Spleen (tissue), 11 donors: ENCODE results near the gene MANBA. TPM values are rescaled to one million over a fixed set of nuclear protein-coding genes. Genes with fewer than 3 reads are reported as not detected.

Source experiments
- DNase-seq: peaks from one replicate; pipeline ENCODE4 v3.0.0-alpha.2; 2020
- H3K27ac ChIP-seq, 8 donors: fragments of 200-600 bp; sonication (generic) in 7 of 8; 1 replicate in 4 of 8; 2 replicates in 4 of 8; pipeline versions ENCODE4 v1.5.0 to v1.8.0; 2016 to 2021; ENCODE audit warnings: inconsistent platforms in 4 of 8, mild to moderate bottlenecking in 4 of 8, moderate library complexity in 1 of 8
- H3K27me3 ChIP-seq, 7 donors: fragments of 200-600 bp; sonication (generic) in 6 of 7; replicated peaks in 1 of 7; 1 replicate in 4 of 7; 2 replicates in 3 of 7; pipeline versions ENCODE4 v1.5.0 to v1.8.0; 2016 to 2021; ENCODE audit warnings: inconsistent platforms in 3 of 7, mild to moderate bottlenecking in 1 of 7
- H3K36me3 ChIP-seq, 6 donors: fragments of 200-600 bp; sonication (generic) in 5 of 6; 1 replicate in 4 of 6; 2 replicates in 2 of 6; pipeline versions ENCODE4 v1.5.0 to v1.8.0; 2016 to 2021; ENCODE audit warnings: inconsistent platforms in 2 of 6
- H3K4me1 ChIP-seq, 6 donors: fragments of 200-600 bp; sonication (generic) in 5 of 6; 1 replicate in 3 of 6; 2 replicates in 3 of 6; pipeline versions ENCODE4 v1.5.0 to v1.8.0; 2016 to 2021; ENCODE audit warnings: inconsistent platforms in 3 of 6
- H3K4me3 ChIP-seq, 8 donors: fragments of 200-600 bp; sonication (generic) in 7 of 8; 1 replicate in 4 of 8; 2 replicates in 4 of 8; pipeline versions ENCODE4 v1.5.0 to v1.8.0; 2016 to 2021; ENCODE audit warnings: inconsistent platforms in 4 of 8, mild to moderate bottlenecking in 4 of 8, moderate library complexity in 2 of 8
- H3K9me3 ChIP-seq, 8 donors: fragments of 200-600 bp; sonication (generic) in 7 of 8; 1 replicate in 4 of 8; 2 replicates in 4 of 8; pipeline versions ENCODE4 v1.5.0 to v1.8.0; 2016 to 2021; ENCODE audit warnings: inconsistent platforms in 4 of 8
- POLR2A ChIP-seq, 3 donors: fragments of 450-650 bp; IDR thresholded peaks; one replicate each; pipeline ENCODE4 v1.5.1; 2017; ENCODE audit warnings: antibody characterized with exemption in 3 of 3, mild to moderate bottlenecking in 1 of 3
- POLR2AphosphoS5 ChIP-seq, 3 donors: sonication (generic); formaldehyde crosslinking; IDR thresholded peaks; one replicate each; pipeline ENCODE4 v1.5.1; 2017; ENCODE audit warnings: antibody characterized with exemption in 3 of 3
- WGBS, 5 donors: extraction: QIAGEN DNeasy Blood & Tissue Kit in 3 of 5; methylation state at CpG; one replicate each; pipeline versions ENCODE4 v1.1.5 to v1.1.7; 2013 to 2018; 5-methylcytosine and 5-hydroxymethylcytosine counted together
- intact Hi-C: fragments of 100-400 bp; cut with DNase I; formaldehyde crosslinking; loops from one replicate; pipeline ENCODE4 v1.15.0; 2023; ENCODE audit warnings: low total_unique reads
- polyA plus RNA-seq, 3 donors: library from polyadenylated mRNA; stranded (reverse); fragments of 200-250 nt; gene quantifications; one replicate each; pipeline ENCODE4 v1.2.1, GENCODE V29; 2013
- total RNA-seq, 7 donors: library from RNA; depleted of rRNA in 3 of 7; stranded (reverse); fragments of >200 nt in 3 of 7; fragmentation: NEBNext Ultra II Directional in 4 of 7; extraction: Animal tissue kit (Norgen Biotek cat#: 25700) in 4 of 7; gene quantifications; one replicate each; pipeline versions ENCODE4 v1.1.0 to v1.2.1, GENCODE V29; 2016 to 2021
- TF ChIP-seq, protein P1 (sequence below), 11 experiments: fragments of 200-600 bp in 7 of 11; fragments of 450-650 bp in 4 of 11; sonication (generic) in 4 of 11; IDR thresholded peaks in 8 of 11; conservative IDR thresholded peaks in 3 of 11; 1 replicate in 7 of 11; 2 replicates in 4 of 11; pipeline versions ENCODE4 v1.4.0 to v1.8.0; 2016 to 2021; ENCODE audit warnings: antibody characterized with exemption in 11 of 11, inconsistent platforms in 4 of 11, mild to moderate bottlenecking in 1 of 11
- donor health status: healthy with polysubstance abuse.
- donor health status: DM: no; HTN: no; CAD: no; lungs with moderate emphysema.
- donor health status: DM: no; HTN: no; CAD: no.
- donor health status: Bipolar disorder and iron deficiency.
- donor health status: healthy.
- donor health status: DM: no; HTN: no; CAD: no.
- donor health status: DM: yes; HTN: yes; CAD: no.

The MANBA gene
- total and polyA plus RNA-seq, 10 donors, result 15.7 to 112 (median 50.3) TPM

DNA sequence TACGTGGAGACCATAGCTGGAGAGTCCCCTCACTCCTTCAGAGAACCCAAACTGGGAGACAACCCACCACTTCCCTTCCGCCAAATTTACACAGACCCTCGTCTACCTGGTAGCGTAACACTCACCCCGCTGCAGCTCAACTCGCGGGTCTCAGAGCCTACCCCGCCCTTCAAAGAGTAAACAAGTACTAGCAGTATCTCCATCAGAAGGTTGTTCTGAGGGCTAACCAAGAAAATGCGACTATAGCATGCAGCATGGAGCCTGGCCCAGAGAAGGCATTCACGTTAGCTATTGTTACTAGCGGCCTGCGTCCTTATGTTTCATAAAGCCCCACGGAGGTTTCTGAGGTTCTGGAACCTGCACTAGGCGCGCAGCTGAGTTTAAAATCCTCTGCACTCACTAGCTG is 531 bp upstream of the MANBA start:
- peaks cover 7 to 50% (median 32%) of the 10 kb centered on the region in 6 donors for H3K4me1 ChIP-seq
- peak overlapping the region; percentile 91 to 99 (median 96) for H3K27ac ChIP-seq
- DNase-seq, result no peak
- no peaks in the 10 kb centered on the region for H3K27me3 ChIP-seq
- TF ChIP-seq, protein P1, sequence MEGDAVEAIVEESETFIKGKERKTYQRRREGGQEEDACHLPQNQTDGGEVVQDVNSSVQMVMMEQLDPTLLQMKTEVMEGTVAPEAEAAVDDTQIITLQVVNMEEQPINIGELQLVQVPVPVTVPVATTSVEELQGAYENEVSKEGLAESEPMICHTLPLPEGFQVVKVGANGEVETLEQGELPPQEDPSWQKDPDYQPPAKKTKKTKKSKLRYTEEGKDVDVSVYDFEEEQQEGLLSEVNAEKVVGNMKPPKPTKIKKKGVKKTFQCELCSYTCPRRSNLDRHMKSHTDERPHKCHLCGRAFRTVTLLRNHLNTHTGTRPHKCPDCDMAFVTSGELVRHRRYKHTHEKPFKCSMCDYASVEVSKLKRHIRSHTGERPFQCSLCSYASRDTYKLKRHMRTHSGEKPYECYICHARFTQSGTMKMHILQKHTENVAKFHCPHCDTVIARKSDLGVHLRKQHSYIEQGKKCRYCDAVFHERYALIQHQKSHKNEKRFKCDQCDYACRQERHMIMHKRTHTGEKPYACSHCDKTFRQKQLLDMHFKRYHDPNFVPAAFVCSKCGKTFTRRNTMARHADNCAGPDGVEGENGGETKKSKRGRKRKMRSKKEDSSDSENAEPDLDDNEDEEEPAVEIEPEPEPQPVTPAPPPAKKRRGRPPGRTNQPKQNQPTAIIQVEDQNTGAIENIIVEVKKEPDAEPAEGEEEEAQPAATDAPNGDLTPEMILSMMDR (IDR thresholded peaks at IDR 0.05 in 8 of 11, conservative IDR thresholded peaks at IDR 0.05 in 3 of 11), result no peak
- TF ChIP-seq POLR2A (IDR thresholded peaks at IDR 0.05), result no peak
- no peak for TF ChIP-seq POLR2AphosphoS5 (IDR thresholded peaks at IDR 0.05)
- intact Hi-C loops, result loop anchor here (10.0 kb wide), 1 partner anchor 54 kb away; no protein-coding TSS in a partner anchor
- WGBS, 5 donors, result 3 to 6% (median 5%) methylated on average over 11 to 15 of the region's 15 CpGs
- no peaks in the 10 kb centered on the region for H3K36me3 ChIP-seq
- H3K4me3 ChIP-seq, result peak overlapping the region; percentile 88 to 98 (median 93)
- H3K9me3 ChIP-seq, result no peaks in the 10 kb centered on the region

DNA sequence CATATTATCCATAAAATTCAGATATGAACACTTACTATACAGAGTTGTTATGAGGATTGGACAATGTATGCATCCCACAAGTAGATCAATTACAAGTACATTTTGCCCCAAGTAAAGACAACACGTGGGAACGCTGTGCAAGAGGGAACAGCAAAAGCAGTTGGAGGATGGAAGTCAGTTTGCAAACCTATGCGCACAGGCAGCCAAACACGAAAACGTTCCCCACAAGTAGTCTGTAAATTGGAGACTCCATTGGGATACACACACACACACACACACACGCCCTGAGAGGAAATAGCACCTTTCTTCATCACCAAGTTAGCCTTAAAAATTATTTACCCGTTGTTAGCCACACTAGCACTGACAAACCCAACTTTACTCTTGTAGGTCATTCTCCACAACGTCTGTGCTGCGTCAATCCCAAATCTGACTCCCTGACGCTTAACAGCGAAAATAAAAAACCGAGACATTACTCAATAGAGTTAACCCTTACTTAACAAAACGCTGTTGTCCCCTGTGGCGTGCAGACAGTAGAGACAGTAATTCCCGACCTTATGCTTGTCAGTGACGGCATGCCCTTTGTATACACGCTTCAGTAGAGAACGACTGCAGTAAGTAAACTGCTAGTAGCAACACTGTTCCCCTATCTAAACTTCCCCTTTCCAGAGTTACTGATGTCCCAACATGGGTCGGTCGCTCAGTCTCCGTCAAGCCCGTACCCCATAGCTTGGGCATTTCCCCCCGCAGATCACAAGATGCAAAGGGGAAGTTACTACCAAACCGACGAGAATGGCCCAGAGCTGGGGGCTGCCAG is 730 bp downstream of the MANBA start:
- Histone ChIP-seq H3K27me3 (no peaks in the 10 kb centered on the region), H3K36me3 (no peaks in the 10 kb centered on the region), H3K27ac (peak overlapping the region; percentile 91 to 99 (median 96)), H3K9me3 (peaks cover 0 to 3% (median 0%) of the 10 kb centered on the region in 8 donors), H3K4me1 (peaks cover 7 to 56% (median 32%) of the 10 kb centered on the region in 6 donors), H3K4me3 (peak overlapping the region; percentile 88 to 98 (median 93))
- intact Hi-C loops, result loop anchor here (10.0 kb wide), 1 partner anchor 55 kb away; no protein-coding TSS in a partner anchor
- 2 to 4% (median 3%) methylated on average over 23 to 25 of the region's 25 CpGs for WGBS, 5 donors
- TF ChIP-seq POLR2AphosphoS5 (IDR thresholded peaks at IDR 0.05) (no peak), POLR2A (IDR thresholded peaks at IDR 0.05) (peak in 1 of 3 donors; percentile 15)
- TF ChIP-seq, protein P1 (IDR thresholded peaks at IDR 0.05 in 8 of 11, conservative IDR thresholded peaks at IDR 0.05 in 3 of 11), result no peak
- DNase-seq, result no peak

DNA sequence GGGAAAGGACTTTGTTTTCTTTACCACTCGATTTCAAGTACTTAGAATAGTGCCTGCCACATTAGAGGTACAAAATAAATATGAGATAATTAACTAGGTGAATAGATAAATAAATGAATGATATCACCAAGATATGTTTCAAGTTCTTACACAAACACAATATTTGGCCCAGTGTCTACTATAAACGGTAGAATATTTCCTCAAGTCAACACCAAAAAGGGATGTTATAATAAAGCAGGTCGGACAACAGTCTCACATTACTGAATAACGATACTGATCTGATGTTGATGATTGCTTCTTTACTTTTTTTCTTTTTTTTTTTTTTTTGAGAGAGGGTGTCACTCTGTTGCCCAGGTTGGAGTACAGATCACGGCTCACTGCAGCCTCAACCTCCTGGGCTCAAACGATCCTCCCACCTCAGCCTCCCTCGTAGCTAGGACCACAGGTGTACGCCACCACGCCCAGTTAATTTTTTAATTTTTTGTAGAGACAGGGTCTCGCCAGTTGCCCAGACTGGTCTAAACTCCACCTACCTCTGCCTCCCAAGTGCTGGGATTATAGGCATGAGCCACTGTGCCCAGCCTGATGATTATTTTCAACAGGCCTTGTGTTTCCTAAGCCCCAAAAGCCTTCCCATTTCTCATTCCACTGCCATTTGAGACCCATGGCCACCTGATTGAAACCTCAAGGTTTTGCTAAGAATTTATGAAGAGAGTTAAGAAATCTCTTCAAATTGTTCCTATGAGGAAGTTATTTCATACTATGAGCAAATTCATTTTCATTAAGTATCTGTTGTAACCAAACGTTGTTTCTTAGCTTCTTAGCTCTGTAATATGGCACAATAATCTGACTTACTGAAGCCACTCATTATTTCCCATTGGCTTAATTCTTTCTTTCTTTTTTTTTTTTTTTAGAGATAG is 2.3 kb downstream of the MANBA start:
- intact Hi-C loops, result no loop called here
- 83 to 92% (median 89%) methylated on average over 11 of the region's 11 CpGs for WGBS, 5 donors
- peaks cover 0 to 3% (median 0%) of the 10 kb centered on the region in 6 donors for H3K36me3 ChIP-seq
- peak overlapping the region in 1 of 8 donors; percentile 92 for H3K4me3 ChIP-seq
- peaks cover 0 to 3% (median 0%) of the 10 kb centered on the region in 8 donors for H3K9me3 ChIP-seq
- no peaks in the 10 kb centered on the region for H3K27me3 ChIP-seq
- H3K4me1 ChIP-seq, result peaks cover 7 to 56% (median 32%) of the 10 kb centered on the region in 6 donors
- TF ChIP-seq POLR2AphosphoS5 (IDR thresholded peaks at IDR 0.05), result no peak
- TF ChIP-seq POLR2A (IDR thresholded peaks at IDR 0.05), result no peak
- TF ChIP-seq, protein P1 (IDR thresholded peaks at IDR 0.05 in 8 of 11, conservative IDR thresholded peaks at IDR 0.05 in 3 of 11), result no peak
- no peak for DNase-seq
- H3K27ac ChIP-seq, result peak overlapping the region in 5 of 8 donors; percentile 15 to 99 (median 95)
